DOHH2 (cell line): ENCODE data around the gene EXD3.

Source experiments
- EZH2phosphoT487 ChIP-seq: fragments of 200-600 bp; sonication (generic); IDR thresholded peaks from 2 replicates; pipeline ENCODE4 v1.6.1; 2017; ENCODE audit warnings: borderline replicate concordance, mild to moderate bottlenecking, antibody characterized with exemption, low read length, moderate library complexity, mixed read lengths
- TF ChIP-seq, protein P1 (sequence below): fragments of 200-600 bp; sonication (generic); IDR thresholded peaks from one replicate; pipeline ENCODE4 v1.5.1; 2014; ENCODE audit warnings: antibody characterized with exemption, mild to moderate bottlenecking, low read depth, low read length; ENCODE audit not compliant: poor library complexity, severe bottlenecking

DNA sequence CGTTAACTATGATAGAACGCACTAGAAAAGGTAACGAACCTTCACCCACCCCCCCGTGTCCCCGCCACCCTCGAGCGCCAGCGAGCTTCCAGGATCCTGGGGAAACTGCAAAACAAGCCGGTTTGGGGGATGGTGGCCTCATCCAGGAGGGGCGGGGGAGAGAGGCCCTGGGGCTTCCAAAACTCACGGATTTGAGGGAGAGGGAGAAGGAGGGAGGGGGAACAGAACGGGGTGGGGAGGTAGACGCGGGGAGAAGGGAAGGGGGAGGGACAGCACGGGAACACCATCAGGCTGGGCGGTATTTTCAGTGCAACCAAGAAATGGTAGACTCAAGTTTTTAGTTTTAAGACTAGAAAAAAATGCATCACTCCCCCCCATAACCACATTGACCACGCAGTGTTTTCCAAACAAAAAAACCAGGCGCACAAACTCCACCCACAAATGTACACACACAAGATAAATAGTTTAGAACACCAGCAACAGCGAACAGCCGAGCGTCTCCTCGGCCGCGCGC is 122.3 kb downstream of the EXD3 start:
- no peak for TF ChIP-seq EZH2phosphoT487
- TF ChIP-seq, protein P1, sequence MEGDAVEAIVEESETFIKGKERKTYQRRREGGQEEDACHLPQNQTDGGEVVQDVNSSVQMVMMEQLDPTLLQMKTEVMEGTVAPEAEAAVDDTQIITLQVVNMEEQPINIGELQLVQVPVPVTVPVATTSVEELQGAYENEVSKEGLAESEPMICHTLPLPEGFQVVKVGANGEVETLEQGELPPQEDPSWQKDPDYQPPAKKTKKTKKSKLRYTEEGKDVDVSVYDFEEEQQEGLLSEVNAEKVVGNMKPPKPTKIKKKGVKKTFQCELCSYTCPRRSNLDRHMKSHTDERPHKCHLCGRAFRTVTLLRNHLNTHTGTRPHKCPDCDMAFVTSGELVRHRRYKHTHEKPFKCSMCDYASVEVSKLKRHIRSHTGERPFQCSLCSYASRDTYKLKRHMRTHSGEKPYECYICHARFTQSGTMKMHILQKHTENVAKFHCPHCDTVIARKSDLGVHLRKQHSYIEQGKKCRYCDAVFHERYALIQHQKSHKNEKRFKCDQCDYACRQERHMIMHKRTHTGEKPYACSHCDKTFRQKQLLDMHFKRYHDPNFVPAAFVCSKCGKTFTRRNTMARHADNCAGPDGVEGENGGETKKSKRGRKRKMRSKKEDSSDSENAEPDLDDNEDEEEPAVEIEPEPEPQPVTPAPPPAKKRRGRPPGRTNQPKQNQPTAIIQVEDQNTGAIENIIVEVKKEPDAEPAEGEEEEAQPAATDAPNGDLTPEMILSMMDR = no peak
